ENCODE measurements around the gene RALGPS2.

GRCh38 chr1:178768423-178768822 lies 43.4 kb downstream of the RALGPS2 start:
- TF ChIP-seq, protein P1, sequence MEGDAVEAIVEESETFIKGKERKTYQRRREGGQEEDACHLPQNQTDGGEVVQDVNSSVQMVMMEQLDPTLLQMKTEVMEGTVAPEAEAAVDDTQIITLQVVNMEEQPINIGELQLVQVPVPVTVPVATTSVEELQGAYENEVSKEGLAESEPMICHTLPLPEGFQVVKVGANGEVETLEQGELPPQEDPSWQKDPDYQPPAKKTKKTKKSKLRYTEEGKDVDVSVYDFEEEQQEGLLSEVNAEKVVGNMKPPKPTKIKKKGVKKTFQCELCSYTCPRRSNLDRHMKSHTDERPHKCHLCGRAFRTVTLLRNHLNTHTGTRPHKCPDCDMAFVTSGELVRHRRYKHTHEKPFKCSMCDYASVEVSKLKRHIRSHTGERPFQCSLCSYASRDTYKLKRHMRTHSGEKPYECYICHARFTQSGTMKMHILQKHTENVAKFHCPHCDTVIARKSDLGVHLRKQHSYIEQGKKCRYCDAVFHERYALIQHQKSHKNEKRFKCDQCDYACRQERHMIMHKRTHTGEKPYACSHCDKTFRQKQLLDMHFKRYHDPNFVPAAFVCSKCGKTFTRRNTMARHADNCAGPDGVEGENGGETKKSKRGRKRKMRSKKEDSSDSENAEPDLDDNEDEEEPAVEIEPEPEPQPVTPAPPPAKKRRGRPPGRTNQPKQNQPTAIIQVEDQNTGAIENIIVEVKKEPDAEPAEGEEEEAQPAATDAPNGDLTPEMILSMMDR (conservative IDR thresholded peaks at IDR 0.05; ENCODE audit: low read depth, low read length) = peak; percentile 96
- TF ChIP-seq EZH2 (IDR thresholded peaks at IDR 0.05; ENCODE audit: borderline replicate concordance, low read depth, low read length, poor library complexity, severe bottlenecking) = no peak

Data from A673 (cell line).